Measurements from ENCODE around the gene CBFB. TPM values are rescaled to one million over a fixed set of nuclear protein-coding genes. Genes with fewer than 3 reads are reported as not detected.
A peak's percentile ranks its signal among the peaks of the same experiment; 100 is the strongest.

Gene CBFB
- total and polyA plus RNA-seq, 2 of the 13 experiments (the other 11 are each of a cell fraction or from before 2014, with no cell fraction given) = 22.1 to 70.8 TPM

DNA sequence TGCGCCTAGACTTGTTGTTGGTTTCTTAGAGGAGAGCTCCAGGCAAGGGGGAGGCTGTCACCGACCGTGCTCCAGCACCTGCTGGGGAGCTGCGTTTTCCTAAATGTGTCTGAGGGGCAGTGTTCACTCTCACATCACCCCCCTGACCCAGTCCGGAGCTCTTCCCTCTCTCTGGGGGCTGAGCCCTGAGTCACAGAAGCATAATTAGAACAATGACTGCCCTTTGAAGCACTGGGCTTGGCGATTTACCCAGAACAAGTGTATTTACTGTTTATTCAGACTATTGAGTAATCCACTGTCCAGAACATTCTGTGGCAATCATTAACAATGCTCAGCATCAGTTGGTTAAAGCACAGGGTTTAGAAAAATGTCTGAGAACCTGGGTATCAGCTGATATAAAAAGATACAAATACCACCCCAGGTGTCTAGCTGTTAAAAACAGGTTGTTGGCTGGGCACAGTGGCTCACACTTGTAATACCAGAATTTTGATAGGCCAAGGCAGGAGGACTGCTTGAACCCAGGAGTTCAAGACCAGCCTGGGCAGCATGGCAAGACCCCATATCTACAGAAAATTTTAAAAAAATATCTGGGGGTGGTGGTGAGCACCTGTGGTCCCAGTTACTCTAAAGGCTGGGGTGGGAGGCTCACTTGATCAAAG is 32.5 kb upstream of the CBFB start (continued):
- TF ChIP-seq, protein P1, sequence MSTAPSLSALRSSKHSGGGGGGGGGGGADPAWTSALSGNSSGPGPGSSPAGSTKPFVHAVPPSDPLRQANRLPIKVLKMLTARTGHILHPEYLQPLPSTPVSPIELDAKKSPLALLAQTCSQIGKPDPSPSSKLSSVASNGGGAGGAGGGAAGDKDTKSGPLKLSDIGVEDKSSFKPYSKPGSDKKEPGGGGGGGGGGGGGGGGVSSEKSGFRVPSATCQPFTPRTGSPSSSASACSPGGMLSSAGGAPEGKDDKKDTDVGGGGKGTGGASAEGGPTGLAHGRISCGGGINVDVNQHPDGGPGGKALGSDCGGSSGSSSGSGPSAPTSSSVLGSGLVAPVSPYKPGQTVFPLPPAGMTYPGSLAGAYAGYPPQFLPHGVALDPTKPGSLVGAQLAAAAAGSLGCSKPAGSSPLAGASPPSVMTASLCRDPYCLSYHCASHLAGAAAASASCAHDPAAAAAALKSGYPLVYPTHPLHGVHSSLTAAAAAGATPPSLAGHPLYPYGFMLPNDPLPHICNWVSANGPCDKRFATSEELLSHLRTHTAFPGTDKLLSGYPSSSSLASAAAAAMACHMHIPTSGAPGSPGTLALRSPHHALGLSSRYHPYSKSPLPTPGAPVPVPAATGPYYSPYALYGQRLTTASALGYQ (CRISPR knock-in tag; IDR thresholded peaks at IDR 0.05) = no peak
- TF ChIP-seq, protein P2, sequence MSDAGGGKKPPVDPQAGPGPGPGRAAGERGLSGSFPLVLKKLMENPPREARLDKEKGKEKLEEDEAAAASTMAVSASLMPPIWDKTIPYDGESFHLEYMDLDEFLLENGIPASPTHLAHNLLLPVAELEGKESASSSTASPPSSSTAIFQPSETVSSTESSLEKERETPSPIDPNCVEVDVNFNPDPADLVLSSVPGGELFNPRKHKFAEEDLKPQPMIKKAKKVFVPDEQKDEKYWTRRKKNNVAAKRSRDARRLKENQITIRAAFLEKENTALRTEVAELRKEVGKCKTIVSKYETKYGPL (CRISPR knock-in tag; IDR thresholded peaks at IDR 0.05) = no peak
- TF ChIP-seq, protein P3, sequence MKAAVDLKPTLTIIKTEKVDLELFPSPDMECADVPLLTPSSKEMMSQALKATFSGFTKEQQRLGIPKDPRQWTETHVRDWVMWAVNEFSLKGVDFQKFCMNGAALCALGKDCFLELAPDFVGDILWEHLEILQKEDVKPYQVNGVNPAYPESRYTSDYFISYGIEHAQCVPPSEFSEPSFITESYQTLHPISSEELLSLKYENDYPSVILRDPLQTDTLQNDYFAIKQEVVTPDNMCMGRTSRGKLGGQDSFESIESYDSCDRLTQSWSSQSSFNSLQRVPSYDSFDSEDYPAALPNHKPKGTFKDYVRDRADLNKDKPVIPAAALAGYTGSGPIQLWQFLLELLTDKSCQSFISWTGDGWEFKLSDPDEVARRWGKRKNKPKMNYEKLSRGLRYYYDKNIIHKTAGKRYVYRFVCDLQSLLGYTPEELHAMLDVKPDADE (CRISPR knock-in tag; IDR thresholded peaks at IDR 0.05) = no peak
- TF ChIP-seq ZSCAN9 (CRISPR knock-in tag; IDR thresholded peaks at IDR 0.05; ENCODE audit: borderline replicate concordance) (peak; percentile 65; the same call in 1 of the 2 replicates), GTF2F1 (IDR thresholded peaks at IDR 0.05; ENCODE audit: low read length) (no peak), STAG1 (CRISPR knock-in tag; IDR thresholded peaks at IDR 0.05) (no peak), HDAC1 (CRISPR knock-in tag; IDR thresholded peaks at IDR 0.05) (peak; percentile 78), FOXA3 (CRISPR knock-in tag; IDR thresholded peaks at IDR 0.05) (peak; percentile 93), ZNF550 (CRISPR knock-in tag; IDR thresholded peaks at IDR 0.05; ENCODE audit: borderline replicate concordance) (no peak), SP1 (IDR thresholded peaks at IDR 0.05) (no peak), SP1 (CRISPR knock-in tag; IDR thresholded peaks at IDR 0.05) (no peak), ZNF207 (IDR thresholded peaks at IDR 0.05; ENCODE audit: borderline replicate concordance) (no peak), IRX3 (CRISPR knock-in tag; IDR thresholded peaks at IDR 0.05; ENCODE audit: borderline replicate concordance, low read depth) (no peak)
- TF ChIP-seq, protein P4, sequence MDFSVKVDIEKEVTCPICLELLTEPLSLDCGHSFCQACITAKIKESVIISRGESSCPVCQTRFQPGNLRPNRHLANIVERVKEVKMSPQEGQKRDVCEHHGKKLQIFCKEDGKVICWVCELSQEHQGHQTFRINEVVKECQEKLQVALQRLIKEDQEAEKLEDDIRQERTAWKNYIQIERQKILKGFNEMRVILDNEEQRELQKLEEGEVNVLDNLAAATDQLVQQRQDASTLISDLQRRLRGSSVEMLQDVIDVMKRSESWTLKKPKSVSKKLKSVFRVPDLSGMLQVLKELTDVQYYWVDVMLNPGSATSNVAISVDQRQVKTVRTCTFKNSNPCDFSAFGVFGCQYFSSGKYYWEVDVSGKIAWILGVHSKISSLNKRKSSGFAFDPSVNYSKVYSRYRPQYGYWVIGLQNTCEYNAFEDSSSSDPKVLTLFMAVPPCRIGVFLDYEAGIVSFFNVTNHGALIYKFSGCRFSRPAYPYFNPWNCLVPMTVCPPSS (IDR thresholded peaks at IDR 0.05) = no peak
- TF ChIP-seq, protein P5, sequence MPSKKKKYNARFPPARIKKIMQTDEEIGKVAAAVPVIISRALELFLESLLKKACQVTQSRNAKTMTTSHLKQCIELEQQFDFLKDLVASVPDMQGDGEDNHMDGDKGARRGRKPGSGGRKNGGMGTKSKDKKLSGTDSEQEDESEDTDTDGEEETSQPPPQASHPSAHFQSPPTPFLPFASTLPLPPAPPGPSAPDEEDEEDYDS (CRISPR knock-in tag; IDR thresholded peaks at IDR 0.05) = peak; percentile 30
- TF ChIP-seq, protein P6, sequence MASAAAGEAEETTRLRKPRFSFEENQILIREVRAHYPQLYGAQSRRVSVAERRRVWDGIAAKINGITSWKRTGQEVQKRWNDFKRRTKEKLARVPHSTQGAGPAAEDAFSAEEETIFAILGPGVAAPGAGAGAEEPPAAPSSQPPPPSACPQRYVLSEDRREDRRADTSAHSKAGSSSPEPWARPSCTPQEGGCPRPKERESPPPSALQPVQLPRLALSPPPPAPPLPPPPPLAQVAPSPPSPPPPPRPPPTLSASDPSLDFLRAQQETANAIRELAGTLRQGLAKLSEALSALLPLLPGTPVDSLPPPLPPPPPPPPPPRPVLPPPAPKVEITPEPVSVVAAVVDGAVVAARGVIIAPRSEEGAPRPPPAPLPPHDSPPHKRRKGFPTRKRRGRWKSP (CRISPR knock-in tag; IDR thresholded peaks at IDR 0.05) = peak; percentile 73; the same call in 1 of the 2 replicates
- TF ChIP-seq, protein P7, sequence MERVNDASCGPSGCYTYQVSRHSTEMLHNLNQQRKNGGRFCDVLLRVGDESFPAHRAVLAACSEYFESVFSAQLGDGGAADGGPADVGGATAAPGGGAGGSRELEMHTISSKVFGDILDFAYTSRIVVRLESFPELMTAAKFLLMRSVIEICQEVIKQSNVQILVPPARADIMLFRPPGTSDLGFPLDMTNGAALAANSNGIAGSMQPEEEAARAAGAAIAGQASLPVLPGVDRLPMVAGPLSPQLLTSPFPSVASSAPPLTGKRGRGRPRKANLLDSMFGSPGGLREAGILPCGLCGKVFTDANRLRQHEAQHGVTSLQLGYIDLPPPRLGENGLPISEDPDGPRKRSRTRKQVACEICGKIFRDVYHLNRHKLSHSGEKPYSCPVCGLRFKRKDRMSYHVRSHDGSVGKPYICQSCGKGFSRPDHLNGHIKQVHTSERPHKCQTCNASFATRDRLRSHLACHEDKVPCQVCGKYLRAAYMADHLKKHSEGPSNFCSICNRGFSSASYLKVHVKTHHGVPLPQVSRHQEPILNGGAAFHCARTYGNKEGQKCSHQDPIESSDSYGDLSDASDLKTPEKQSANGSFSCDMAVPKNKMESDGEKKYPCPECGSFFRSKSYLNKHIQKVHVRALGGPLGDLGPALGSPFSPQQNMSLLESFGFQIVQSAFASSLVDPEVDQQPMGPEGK (CRISPR knock-in tag; IDR thresholded peaks at IDR 0.05) = peak; percentile 79
